LNCAP (cell line): ENCODE data around the gene BORA.

ENCODE experiments used
- CTCF ChIP-seq: fragments of 450-650 bp; IDR thresholded peaks from 2 replicates; pipeline ENCODE4 v1.5.1; 2017; ENCODE audit warnings: mild to moderate bottlenecking

Gene BORA

GRCh38 chr13:72781451-72782439 lies 54.0 kb downstream of the BORA start, which contains the start of the genes DIS3 and PIBF1:
Gene DIS3, minus strand, starts transcription at chr13:72781900. Its CDS starts 68 bp downstream, at chr13:72781832.
Gene PIBF1, plus strand, starts transcription at chr13:72782133. Its CDS starts 1,337 bp downstream, at chr13:72783470.
- TF ChIP-seq CTCF: no peak

DNA sequence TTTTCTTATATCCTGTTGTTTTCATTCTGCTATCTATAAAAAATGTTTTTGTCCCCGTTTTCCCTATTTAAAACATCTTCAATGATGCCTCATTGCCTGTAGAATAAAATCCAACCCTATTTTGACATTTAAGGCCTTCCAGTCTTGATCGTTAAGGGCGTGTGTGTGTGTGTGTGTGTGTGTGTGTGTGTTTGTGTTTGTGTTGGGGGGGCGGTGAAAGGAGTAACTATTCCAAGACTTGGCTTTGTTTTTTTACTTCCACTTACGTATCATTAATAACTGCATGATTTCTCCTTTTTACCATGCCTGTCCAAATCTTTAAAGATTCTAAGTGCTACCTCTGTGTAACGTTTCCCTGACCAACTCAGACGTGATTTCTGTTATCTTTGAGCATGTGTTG lies 55.0 kb downstream of the BORA start:
- no peak for TF ChIP-seq CTCF

- TF ChIP-seq CTCF: no peak
Observed at GRCh38 chr13:72788831-72789230, 61.1 kb downstream of the BORA start.

DNA sequence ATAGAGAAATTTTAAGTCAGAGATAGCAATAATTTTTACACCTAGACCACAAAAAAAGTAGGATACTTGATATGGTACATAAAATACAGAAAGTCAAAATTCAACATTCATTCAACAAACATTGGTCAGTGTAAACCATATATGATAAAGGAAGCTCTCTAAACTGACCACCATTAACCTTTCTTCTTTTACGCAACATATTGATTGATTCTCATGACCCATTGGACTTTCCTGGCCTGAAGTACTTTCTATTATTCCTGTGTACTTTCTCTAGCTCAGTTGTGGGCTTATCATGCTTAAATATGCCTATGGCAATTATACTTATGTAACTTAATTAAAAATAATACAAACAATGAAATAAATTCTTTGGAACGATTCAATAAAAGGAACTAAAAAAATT lies 64.9 kb downstream of the BORA start:
- no peak for TF ChIP-seq CTCF

GRCh38 chr13:72798817-72799216 lies 71.1 kb downstream of the BORA start:
- no peak for TF ChIP-seq CTCF

DNA sequence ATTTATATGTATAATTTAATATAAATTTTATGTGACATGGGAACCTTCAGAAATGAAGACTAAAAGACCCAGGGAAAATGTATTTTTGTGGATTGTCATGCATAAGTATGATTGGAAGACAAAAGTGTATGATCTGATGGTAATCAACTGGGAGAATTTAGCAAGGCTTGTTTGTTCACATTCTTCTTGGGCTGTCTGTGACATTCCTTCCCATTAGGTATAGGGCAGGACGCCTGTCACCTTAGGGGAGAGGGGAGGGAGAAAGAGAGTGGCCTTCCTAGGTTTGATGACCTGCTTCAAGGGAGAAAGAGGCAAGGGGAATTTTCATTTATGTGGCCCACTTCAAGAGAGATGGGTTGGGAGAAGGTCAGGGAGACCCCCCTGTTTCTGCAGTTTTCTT lies 76.6 kb downstream of the BORA start:
- no peak for TF ChIP-seq CTCF
